ENCODE data around the gene CHERP. TPM values are rescaled to one million over a fixed set of nuclear protein-coding genes. Genes with fewer than 3 reads are reported as not detected.

CHERP gene
- total and polyA plus RNA-seq, 2 donors (not counting 1 experiment from before 2014, with no cell fraction given): 2.4 to 6.1 TPM

- Histone ChIP-seq H3K9ac (ENCODE audit: insufficient read depth, low read length) (no peak overlapping the region), H3K79me2 (ENCODE audit: control insufficient read depth, insufficient read depth, low read length) (no peaks in the 10 kb centered on the region), H3K4me1 (ENCODE audit: control insufficient read depth, extremely low read depth, insufficient read depth, low read length) (no peaks in the 10 kb centered on the region), H3K4me2 (ENCODE audit: extremely low read depth, insufficient read depth, low read length) (no peak overlapping the region), H3K27ac (ENCODE audit: insufficient read depth, low read length) (no peak overlapping the region), H3K27me3 (ENCODE audit: control insufficient read depth, insufficient read depth, low read length) (no peaks in the 10 kb centered on the region), H3K9me3 (ENCODE audit: control insufficient read depth, insufficient read depth, low read depth, low read length) (no peaks in the 10 kb centered on the region), H4K20me1 (ENCODE audit: control insufficient read depth, extremely low read depth, insufficient read depth, low read length) (no peaks in the 10 kb centered on the region), H3K4me3 (replicated peaks in 1 of 4; ENCODE audit: control extremely low read depth in 1 of 4, insufficient read depth in 1 of 4, low read depth in 3 of 4, low read length in 4 of 4) (no peak overlapping the region), H2AFZ (ENCODE audit: low read length) (no peak overlapping the region), H3K36me3 (ENCODE audit: control insufficient read depth, insufficient read depth, low read length) (peaks cover 39% of the 10 kb centered on the region)
- DNase-seq (ENCODE audit: low read depth in 2 of 2): no peak
- TF ChIP-seq CTCF (conservative IDR thresholded peaks at IDR 0.05 in 1 of 2, IDR thresholded peaks at IDR 0.05 in 1 of 2; ENCODE audit: low read depth in 1 of 2, low read length in 2 of 2): no peak
- TF ChIP-seq EZH2 (IDR thresholded peaks at IDR 0.05; ENCODE audit: low read length, missing control alignments): no peak
Observed at GRCh38 chr19:16519230-16519687, 23.0 kb downstream of the CHERP start.

- Histone ChIP-seq H3K4me1 (ENCODE audit: control insufficient read depth, extremely low read depth, insufficient read depth, low read length) (no peaks in the 10 kb centered on the region), H3K79me2 (ENCODE audit: control insufficient read depth, insufficient read depth, low read length) (no peaks in the 10 kb centered on the region), H3K9ac (ENCODE audit: insufficient read depth, low read length) (no peak overlapping the region), H3K27me3 (ENCODE audit: control insufficient read depth, insufficient read depth, low read length) (no peaks in the 10 kb centered on the region), H3K27ac (ENCODE audit: insufficient read depth, low read length) (no peak overlapping the region), H3K4me2 (ENCODE audit: extremely low read depth, insufficient read depth, low read length) (no peak overlapping the region), H2AFZ (ENCODE audit: low read length) (no peak overlapping the region), H4K20me1 (ENCODE audit: control insufficient read depth, extremely low read depth, insufficient read depth, low read length) (no peaks in the 10 kb centered on the region), H3K36me3 (ENCODE audit: control insufficient read depth, insufficient read depth, low read length) (peaks cover 37% of the 10 kb centered on the region), H3K4me3 (replicated peaks in 1 of 4; ENCODE audit: control extremely low read depth in 1 of 4, insufficient read depth in 1 of 4, low read depth in 3 of 4, low read length in 4 of 4) (no peak overlapping the region), H3K9me3 (ENCODE audit: control insufficient read depth, insufficient read depth, low read depth, low read length) (no peaks in the 10 kb centered on the region)
- no peak for DNase-seq (ENCODE audit: low read depth in 2 of 2)
- TF ChIP-seq EZH2 (IDR thresholded peaks at IDR 0.05; ENCODE audit: low read length, missing control alignments): no peak
- peak in 1 of 2 donors; percentile 6 for TF ChIP-seq CTCF (conservative IDR thresholded peaks at IDR 0.05 in 1 of 2, IDR thresholded peaks at IDR 0.05 in 1 of 2; ENCODE audit: low read depth in 1 of 2, low read length in 2 of 2)
Observed at GRCh38 chr19:16518483-16519229, 23.6 kb downstream of the CHERP start.

GRCh38 chr19:16518061-16518460, 24.2 kb downstream of the CHERP start:
- no peak overlapping the region for H3K27ac ChIP-seq (ENCODE audit: insufficient read depth, low read length)
- no peak for DNase-seq (ENCODE audit: low read depth in 2 of 2)
- no peak for TF ChIP-seq CTCF (conservative IDR thresholded peaks at IDR 0.05 in 1 of 2, IDR thresholded peaks at IDR 0.05 in 1 of 2; ENCODE audit: low read depth in 1 of 2, low read length in 2 of 2)
- TF ChIP-seq EZH2 (IDR thresholded peaks at IDR 0.05; ENCODE audit: low read length, missing control alignments): no peak
- no peaks in the 10 kb centered on the region for H3K79me2 ChIP-seq (ENCODE audit: control insufficient read depth, insufficient read depth, low read length)
- H3K36me3 ChIP-seq (ENCODE audit: control insufficient read depth, insufficient read depth, low read length): peaks cover 39% of the 10 kb centered on the region
- no peaks in the 10 kb centered on the region for H3K4me1 ChIP-seq (ENCODE audit: control insufficient read depth, extremely low read depth, insufficient read depth, low read length)
- H3K9ac ChIP-seq (ENCODE audit: insufficient read depth, low read length): no peak overlapping the region
- H2AFZ ChIP-seq (ENCODE audit: low read length): no peak overlapping the region
- no peak overlapping the region for H3K4me3 ChIP-seq (replicated peaks in 1 of 4; ENCODE audit: control extremely low read depth in 1 of 4, insufficient read depth in 1 of 4, low read depth in 3 of 4, low read length in 4 of 4)
- H3K9me3 ChIP-seq (ENCODE audit: control insufficient read depth, insufficient read depth, low read depth, low read length): no peaks in the 10 kb centered on the region
- no peak overlapping the region for H3K4me2 ChIP-seq (ENCODE audit: extremely low read depth, insufficient read depth, low read length)
- no peaks in the 10 kb centered on the region for H3K27me3 ChIP-seq (ENCODE audit: control insufficient read depth, insufficient read depth, low read length)
- H4K20me1 ChIP-seq (ENCODE audit: control insufficient read depth, extremely low read depth, insufficient read depth, low read length): no peaks in the 10 kb centered on the region
